Kidney epithelial cell (primary cell): ENCODE measurements around the gene ABHD4. TPM values are rescaled to one million over a fixed set of nuclear protein-coding genes. Genes with fewer than 3 reads are reported as not detected.

Experiments
- DNase-seq: peaks from one replicate; pipeline ENCODE4 v3.0.0-alpha.2; 2010; ENCODE audit warnings: low read depth
- H3K27me3 ChIP-seq: 2 replicates; pipeline ENCODE4 v1.6.0; 2011; ENCODE audit warnings: low read length; ENCODE audit not compliant: control insufficient read depth, insufficient read depth
- H3K36me3 ChIP-seq: 2 replicates; pipeline ENCODE4 v1.5.1; 2011; ENCODE audit warnings: low read length; ENCODE audit not compliant: control insufficient read depth, insufficient read depth
- H3K4me3 ChIP-seq: 2 replicates; pipeline ENCODE4 v1.5.1; 2011; ENCODE audit warnings: low read depth, mild to moderate bottlenecking, control low read depth, low read length
- total RNA-seq: library from RNA; depleted of rRNA; stranded (reverse); fragments of >200 nt; gene quantifications from 2 replicates; pipeline ENCODE4 v1.2.3, GENCODE V29; 2015
- TF ChIP-seq, protein P1 (sequence below): IDR thresholded peaks from 2 replicates; pipeline ENCODE4 v1.5.1; 2011; ENCODE audit warnings: mild to moderate bottlenecking, moderate library complexity, low read length, control low read depth, inconsistent platforms; ENCODE audit not compliant: insufficient read depth, poor library complexity, severe bottlenecking

The ABHD4 gene
- total RNA-seq, 1 donor from 2014 or later = 23.2 TPM

DNA sequence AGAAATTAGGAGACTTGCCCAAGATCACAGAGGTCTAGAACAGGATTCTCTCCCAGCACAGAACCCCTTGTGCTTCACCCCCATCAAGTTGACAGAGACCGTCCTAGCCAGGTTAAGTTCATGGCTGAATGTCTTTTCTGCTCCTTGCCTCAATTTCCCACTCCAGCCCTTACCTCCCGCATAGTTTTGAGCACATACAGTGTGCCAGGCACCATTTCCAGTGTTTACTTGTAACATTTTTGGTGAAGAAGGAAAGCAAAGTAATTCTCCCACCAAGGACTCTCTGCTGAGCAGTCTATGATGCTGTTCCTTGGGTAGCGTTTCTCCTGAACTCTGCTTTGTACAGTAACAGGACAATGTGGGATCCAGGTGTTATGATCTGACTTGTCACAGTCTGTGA is 1.2 kb downstream of the ABHD4 start:
- Histone ChIP-seq H3K27me3 (no peaks in the 10 kb centered on the region), H3K4me3 (peak overlapping the region; percentile 96), H3K36me3 (peaks cover 2% of the 10 kb centered on the region)
- no peak for DNase-seq
- TF ChIP-seq, protein P1, sequence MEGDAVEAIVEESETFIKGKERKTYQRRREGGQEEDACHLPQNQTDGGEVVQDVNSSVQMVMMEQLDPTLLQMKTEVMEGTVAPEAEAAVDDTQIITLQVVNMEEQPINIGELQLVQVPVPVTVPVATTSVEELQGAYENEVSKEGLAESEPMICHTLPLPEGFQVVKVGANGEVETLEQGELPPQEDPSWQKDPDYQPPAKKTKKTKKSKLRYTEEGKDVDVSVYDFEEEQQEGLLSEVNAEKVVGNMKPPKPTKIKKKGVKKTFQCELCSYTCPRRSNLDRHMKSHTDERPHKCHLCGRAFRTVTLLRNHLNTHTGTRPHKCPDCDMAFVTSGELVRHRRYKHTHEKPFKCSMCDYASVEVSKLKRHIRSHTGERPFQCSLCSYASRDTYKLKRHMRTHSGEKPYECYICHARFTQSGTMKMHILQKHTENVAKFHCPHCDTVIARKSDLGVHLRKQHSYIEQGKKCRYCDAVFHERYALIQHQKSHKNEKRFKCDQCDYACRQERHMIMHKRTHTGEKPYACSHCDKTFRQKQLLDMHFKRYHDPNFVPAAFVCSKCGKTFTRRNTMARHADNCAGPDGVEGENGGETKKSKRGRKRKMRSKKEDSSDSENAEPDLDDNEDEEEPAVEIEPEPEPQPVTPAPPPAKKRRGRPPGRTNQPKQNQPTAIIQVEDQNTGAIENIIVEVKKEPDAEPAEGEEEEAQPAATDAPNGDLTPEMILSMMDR = no peak

DNA sequence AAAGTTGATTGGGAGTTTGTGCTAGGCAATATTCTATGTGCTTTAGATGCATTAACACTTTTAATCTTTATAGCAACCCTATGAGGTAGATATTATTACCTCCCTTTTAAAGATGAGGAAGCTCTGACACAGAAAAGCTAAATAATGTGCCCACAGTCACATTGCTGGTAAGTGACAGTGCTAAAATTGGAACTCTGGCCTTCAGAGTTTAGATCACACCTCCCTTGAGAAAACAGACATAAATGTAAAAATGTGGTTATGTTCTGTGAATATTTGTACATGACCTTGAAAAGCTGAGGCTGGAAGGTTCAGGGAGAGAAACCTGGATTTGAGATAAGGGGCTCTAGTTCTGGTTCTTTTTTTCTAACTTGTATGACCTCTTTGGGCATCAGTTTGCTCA is 1.9 kb downstream of the ABHD4 start:
- Histone ChIP-seq H3K36me3 (peaks cover 3% of the 10 kb centered on the region), H3K4me3 (no peak overlapping the region), H3K27me3 (no peaks in the 10 kb centered on the region)
- DNase-seq = no peak
- TF ChIP-seq, protein P1 = no peak

- Histone ChIP-seq H3K27me3 (no peaks in the 10 kb centered on the region), H3K4me3 (no peak overlapping the region), H3K36me3 (peaks cover 3% of the 10 kb centered on the region)
- TF ChIP-seq, protein P1 = no peak
- DNase-seq = no peak
Observed at GRCh38 chr14:22601456-22601855, 3.4 kb downstream of the ABHD4 start.

DNA sequence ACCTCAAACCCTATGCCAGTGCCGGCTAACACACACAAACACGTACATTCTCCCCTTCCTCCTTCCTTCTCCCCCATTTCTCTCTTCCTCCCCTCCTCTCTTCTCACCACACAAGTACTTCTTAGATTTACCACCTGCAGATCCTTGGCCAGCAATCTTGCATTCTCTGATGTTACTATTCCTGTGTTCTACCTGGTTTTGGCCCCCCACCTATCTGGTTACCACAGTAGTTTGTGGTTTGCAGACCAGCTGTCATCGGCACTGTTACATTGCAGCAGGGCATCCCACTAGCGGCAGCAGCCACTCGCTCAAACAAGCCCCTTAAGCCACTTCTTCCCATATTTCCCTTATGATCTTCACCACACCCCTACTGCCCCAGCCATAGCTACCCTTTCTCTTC is 3.9 kb downstream of the ABHD4 start:
- peaks cover 3% of the 10 kb centered on the region for H3K36me3 ChIP-seq
- no peaks in the 10 kb centered on the region for H3K27me3 ChIP-seq
- TF ChIP-seq, protein P1 = no peak
- DNase-seq = no peak
- H3K4me3 ChIP-seq = no peak overlapping the region

GRCh38 chr14:22602862-22603261 is 4.8 kb downstream of the ABHD4 start:
- Histone ChIP-seq H3K36me3 (peaks cover 7% of the 10 kb centered on the region), H3K27me3 (no peaks in the 10 kb centered on the region), H3K4me3 (no peak overlapping the region)
- TF ChIP-seq, protein P1 = no peak
- no peak for DNase-seq

- DNase-seq = no peak
- Histone ChIP-seq H3K27me3 (no peaks in the 10 kb centered on the region), H3K36me3 (peaks cover 12% of the 10 kb centered on the region), H3K4me3 (no peak overlapping the region)
- TF ChIP-seq, protein P1 = no peak
Observed at GRCh38 chr14:22606380-22606779, 8.3 kb downstream of the ABHD4 start.
